Kidney (tissue), 14 donors: ENCODE data around the gene EPAS1. TPM values are rescaled to one million over a fixed set of nuclear protein-coding genes. Genes with fewer than 3 reads are reported as not detected.
"Not testable (repeated sequence)": the region's sequence is repeated elsewhere in the genome, so short reads cannot be mapped to it uniquely, and the experiment has no call there.

Experiments used
- DNase-seq, 5 donors: peaks; one replicate each; pipeline ENCODE4 v3.0.0-alpha.2; 2013 to 2020
- FAIRE-seq: peaks from 2 replicates; lab custom pipeline; 2012; peaks lifted over from hg19 to GRCh38; lab: Jason Lieb, UNC
- H3K27ac ChIP-seq, 2 donors: one replicate each; pipeline ENCODE4 v1.7.0; 2013; ENCODE audit warnings: low read depth in 2 of 2, low read length in 2 of 2, inconsistent platforms in 1 of 2
- H3K27me3 ChIP-seq: one replicate; pipeline ENCODE4 v1.7.1; 2013; ENCODE audit warnings: low read length, inconsistent platforms; ENCODE audit not compliant: control insufficient read depth, insufficient read depth
- H3K36me3 ChIP-seq, 3 donors: one replicate each; pipeline versions ENCODE4 v1.7.0 to v1.7.1; 2013; ENCODE audit warnings: low read length in 3 of 3, control low read depth in 1 of 3, inconsistent platforms in 1 of 3; ENCODE audit not compliant: insufficient read depth in 3 of 3, control insufficient read depth in 2 of 3
- H3K4me1 ChIP-seq, 3 donors: one replicate each; pipeline versions ENCODE4 v1.7.0 to v1.7.1; 2013; ENCODE audit warnings: low read length in 3 of 3, inconsistent platforms in 1 of 3, low read depth in 1 of 3; ENCODE audit not compliant: control insufficient read depth in 2 of 3, insufficient read depth in 2 of 3
- H3K4me3 ChIP-seq, 3 donors: one replicate each; pipeline versions ENCODE4 v1.7.0 to v1.8.1; 2013; ENCODE audit warnings: low read length in 3 of 3, control low read depth in 1 of 3, inconsistent platforms in 1 of 3
- H3K9ac ChIP-seq, 3 donors: one replicate each; pipeline versions ENCODE4 v1.7.0 to v1.7.1; 2013; ENCODE audit warnings: low read length in 3 of 3, control low read depth in 1 of 3, inconsistent platforms in 1 of 3
- H3K9me3 ChIP-seq, 3 donors: one replicate each; pipeline versions ENCODE4 v1.7.0 to v1.7.1; 2013; ENCODE audit warnings: low read length in 3 of 3, control low read depth in 1 of 3, inconsistent platforms in 1 of 3; ENCODE audit not compliant: control insufficient read depth in 2 of 3, insufficient read depth in 1 of 3
- CTCF ChIP-seq: IDR thresholded peaks from 3 replicates; pipeline ENCODE4 v1.5.1; 2012; ENCODE audit warnings: mild to moderate bottlenecking, moderate library complexity, borderline replicate concordance; ENCODE audit not compliant: insufficient read depth; ENCODE audit errors: extremely low read depth
- intact Hi-C: fragments of 100-400 bp; cut with DNase I; formaldehyde crosslinking; loops from one replicate; pipeline ENCODE4 v1.11.1; 2022
- polyA plus RNA-seq: library from polyadenylated mRNA; stranded (reverse); fragments of 350-450 nt; fragmentation: Illumina TruSeq; extraction: RNeasy Lipid Tissue Mini Kit (QIAGEN cat#74804); gene quantifications from one replicate; pipeline ENCODE4 v1.2.3, GENCODE V29; 2014; ENCODE audit warnings: low read depth, low replicate concordance; ENCODE audit not compliant: insufficient read depth
- total RNA-seq: library from RNA; stranded (reverse); fragmentation: NEBNext Ultra II Directional; extraction: Animal tissue kit (Norgen Biotek cat#: 25700); gene quantifications from one replicate; pipeline ENCODE4 v1.2.1, GENCODE V29; 2021
- donor health status: control.
- donor health status: control.
- donor health status: control.
- donor health status: control.
- donor health status: control.
- donor health status: DM: yes; HTN: yes; CAD: no.
- donor health status: Normal renal cell carcinoma (clear cell type).

EPAS1 gene
- total and polyA plus RNA-seq, 2 donors from 2014 or later, result 142 to 398 TPM

GRCh38 chr2:46393347-46393820 lies 96.2 kb downstream of the EPAS1 start:
- no peak overlapping the region for H3K27ac ChIP-seq
- intact Hi-C loops, result no loop called here
- no peak overlapping the region for H3K9ac ChIP-seq
- no peaks in the 10 kb centered on the region for H3K9me3 ChIP-seq
- H3K4me1 ChIP-seq, result no peaks in the 10 kb centered on the region
- FAIRE-seq, result no peak
- H3K27me3 ChIP-seq, result no peaks in the 10 kb centered on the region
- no peaks in the 10 kb centered on the region for H3K36me3 ChIP-seq
- TF ChIP-seq CTCF, result no peak
- peak in 1 of 5 donors; percentile 40 for DNase-seq
- no peak overlapping the region for H3K4me3 ChIP-seq

- no peak overlapping the region for H3K9ac ChIP-seq
- no peaks in the 10 kb centered on the region for H3K9me3 ChIP-seq
- no peak for TF ChIP-seq CTCF
- no peaks in the 10 kb centered on the region for H3K27me3 ChIP-seq
- H3K27ac ChIP-seq, result no peak overlapping the region
- no peaks in the 10 kb centered on the region for H3K36me3 ChIP-seq
- H3K4me1 ChIP-seq, result no peaks in the 10 kb centered on the region
- FAIRE-seq, result no peak
- H3K4me3 ChIP-seq, result no peak overlapping the region
- no peak for DNase-seq
- intact Hi-C loops, result no loop called here
Observed at GRCh38 chr2:46393865-46394264, 96.7 kb downstream of the EPAS1 start.

- Histone ChIP-seq H3K36me3 (no peaks in the 10 kb centered on the region), H3K9me3 (no peaks in the 10 kb centered on the region), H3K27ac (no peak overlapping the region), H3K4me3 (no peak overlapping the region), H3K9ac (no peak overlapping the region), H3K4me1 (no peaks in the 10 kb centered on the region), H3K27me3 (no peaks in the 10 kb centered on the region)
- no peak for DNase-seq
- no peak for FAIRE-seq
- TF ChIP-seq CTCF, result no peak
- intact Hi-C loops, result no loop called here
Observed at GRCh38 chr2:46394649-46395510, 97.7 kb downstream of the EPAS1 start.

GRCh38 chr2:46395730-46396129 lies 98.5 kb downstream of the EPAS1 start:
- H3K9me3 ChIP-seq, FAIRE-seq, H3K27ac ChIP-seq, DNase-seq, H3K4me3 ChIP-seq, intact Hi-C loops, H3K4me1 ChIP-seq, H3K9ac ChIP-seq, H3K36me3 ChIP-seq, H3K27me3 ChIP-seq: not testable (repeated sequence)
